Ishikawa (cell line): ENCODE measurements around the gene PSD4.

Experiments used
- CEBPB ChIP-seq: IDR thresholded peaks from 2 replicates; pipeline ENCODE4 v1.6.1; 2012
- CREB1 ChIP-seq: IDR thresholded peaks from 2 replicates; pipeline ENCODE4 v1.6.1; 2012; ENCODE audit warnings: low read depth
- EGR1 ChIP-seq: IDR thresholded peaks from 2 replicates; pipeline ENCODE4 v1.6.1; 2012
- EP300 ChIP-seq: IDR thresholded peaks from 2 replicates; pipeline ENCODE4 v1.6.1; 2012; ENCODE audit warnings: borderline replicate concordance
- FOXM1 ChIP-seq: IDR thresholded peaks from 2 replicates; pipeline ENCODE4 v1.6.1; 2012; ENCODE audit warnings: low read depth, borderline replicate concordance
- MAX ChIP-seq: IDR thresholded peaks from 2 replicates; pipeline ENCODE4 v1.6.1; 2012
- NFIC ChIP-seq: IDR thresholded peaks from 2 replicates; pipeline ENCODE4 v1.6.1; 2012
- RAD21 ChIP-seq: IDR thresholded peaks from 2 replicates; pipeline ENCODE4 v1.6.1; 2012; ENCODE audit warnings: low read depth
- REST ChIP-seq: IDR thresholded peaks from 2 replicates; pipeline ENCODE4 v1.6.1; 2012; ENCODE audit warnings: low read depth, mild to moderate bottlenecking
- TAF1 ChIP-seq: IDR thresholded peaks from 2 replicates; pipeline ENCODE4 v1.6.1; 2012; ENCODE audit warnings: low read depth, mild to moderate bottlenecking
- TCF12 ChIP-seq: IDR thresholded peaks from 2 replicates; pipeline ENCODE4 v1.6.1; 2012; ENCODE audit warnings: low read depth
- TEAD4 ChIP-seq: IDR thresholded peaks from 2 replicates; pipeline ENCODE4 v1.6.1; 2012
- USF1 ChIP-seq: IDR thresholded peaks from 2 replicates; pipeline ENCODE4 v1.6.1; 2012
- YY1 ChIP-seq: IDR thresholded peaks from 2 replicates; pipeline ENCODE4 v1.6.1; 2012; ENCODE audit warnings: low read depth
- ZBTB7A ChIP-seq: IDR thresholded peaks from 2 replicates; pipeline ENCODE4 v1.6.1; 2012; ENCODE audit warnings: low read depth

The PSD4 gene

GRCh38 chr2:113164215-113164929 lies 9.4 kb upstream of the PSD4 start:
- TF ChIP-seq MAX: no peak
- no peak for TF ChIP-seq ZBTB7A
- no peak for TF ChIP-seq FOXM1
- TF ChIP-seq REST: no peak
- no peak for TF ChIP-seq TCF12
- TF ChIP-seq TEAD4: no peak
- TF ChIP-seq CREB1: no peak
- TF ChIP-seq TAF1: no peak
- no peak for TF ChIP-seq NFIC
- no peak for TF ChIP-seq YY1
- TF ChIP-seq CEBPB: no peak
- TF ChIP-seq EP300: no peak
- TF ChIP-seq USF1: no peak
- TF ChIP-seq EGR1: no peak
- TF ChIP-seq RAD21: no peak

- TF ChIP-seq EP300: no peak
- TF ChIP-seq TEAD4: no peak
- TF ChIP-seq CEBPB: no peak
- no peak for TF ChIP-seq CREB1
- TF ChIP-seq EGR1: no peak
- no peak for TF ChIP-seq TAF1
- TF ChIP-seq USF1: no peak
- no peak for TF ChIP-seq NFIC
- no peak for TF ChIP-seq MAX
- TF ChIP-seq RAD21: no peak
- no peak for TF ChIP-seq YY1
- no peak for TF ChIP-seq TCF12
- TF ChIP-seq FOXM1: no peak
- no peak for TF ChIP-seq ZBTB7A
- no peak for TF ChIP-seq REST
Measured at GRCh38 chr2:113164930-113165585, 8.7 kb upstream of the PSD4 start.

- TF ChIP-seq NFIC: no peak
- no peak for TF ChIP-seq TAF1
- no peak for TF ChIP-seq REST
- no peak for TF ChIP-seq FOXM1
- TF ChIP-seq RAD21: no peak
- no peak for TF ChIP-seq MAX
- TF ChIP-seq USF1: no peak
- no peak for TF ChIP-seq EP300
- no peak for TF ChIP-seq CREB1
- TF ChIP-seq ZBTB7A: no peak
- no peak for TF ChIP-seq TCF12
- TF ChIP-seq CEBPB: no peak
- TF ChIP-seq EGR1: no peak
- TF ChIP-seq YY1: no peak
- TF ChIP-seq TEAD4: no peak
Measured at GRCh38 chr2:113166187-113166645, 7.6 kb upstream of the PSD4 start.
